Lower leg skin (tissue), 3 donors: ENCODE data around the gene ASH1L.

Experiments used
- CTCF ChIP-seq, 3 donors: fragments of 450-650 bp; IDR thresholded peaks; one replicate each; pipeline ENCODE4 v1.5.1; 2016; ENCODE audit warnings: antibody characterized with exemption in 3 of 3, mild to moderate bottlenecking in 3 of 3, moderate library complexity in 2 of 3
- POLR2A ChIP-seq, 2 donors: fragments of 450-650 bp; IDR thresholded peaks; one replicate each; pipeline ENCODE4 v1.6.1; 2016 to 2017; ENCODE audit warnings: antibody characterized with exemption in 2 of 2, mild to moderate bottlenecking in 1 of 2, moderate library complexity in 1 of 2

GRCh38 chr1:155485945-155486344 lies 76.7 kb downstream of the ASH1L start:
- TF ChIP-seq CTCF (IDR thresholded peaks at IDR 0.05), result no peak
- no peak for TF ChIP-seq POLR2A (IDR thresholded peaks at IDR 0.05)
